Stimulated activated CD4-positive, alpha-beta T cell treated with anti-CD3 and anti-CD28 coated beads, TNF-alpha, amount 100 ng/mL, for 1 hour (primary cell): ENCODE data around the gene TMBIM6.
"Not testable (repeated sequence)": the region's sequence is repeated elsewhere in the genome, so short reads cannot be mapped to it uniquely, and the experiment has no call there.

Source experiments
- DNase-seq, 3 donors: peaks; one replicate each; pipeline ENCODE4 v3.0.0-alpha.2; 2020; ENCODE audit warnings: low read depth in 3 of 3, low spot score in 1 of 3

The TMBIM6 gene

GRCh38 chr12:49776413-49776812 lies 35.1 kb downstream of the TMBIM6 start:
- DNase-seq: peak in 1 of 3 donors; percentile 19

GRCh38 chr12:49776858-49777257 lies 35.5 kb downstream of the TMBIM6 start:
- no peak for DNase-seq

GRCh38 chr12:49777341-49777740 lies 36.0 kb downstream of the TMBIM6 start:
- DNase-seq: no peak

- DNase-seq: peak; percentile 38 to 75 (median 57)
Measured at GRCh38 chr12:49777800-49778748, 36.7 kb downstream of the TMBIM6 start.

- no peak for DNase-seq
Measured at GRCh38 chr12:49779581-49779980, 38.2 kb downstream of the TMBIM6 start.

- DNase-seq: not testable (repeated sequence)
Measured at GRCh38 chr12:49780914-49781313, 39.6 kb downstream of the TMBIM6 start.

- DNase-seq: no peak
Measured at GRCh38 chr12:49783917-49784676, 42.7 kb downstream of the TMBIM6 start.

- no peak for DNase-seq
Measured at GRCh38 chr12:49784756-49785409, 43.5 kb downstream of the TMBIM6 start.

GRCh38 chr12:49787672-49788071 lies 46.3 kb downstream of the TMBIM6 start:
- DNase-seq: no peak

GRCh38 chr12:49789992-49790391 lies 48.6 kb downstream of the TMBIM6 start:
- DNase-seq: no peak

- no peak for DNase-seq
Measured at GRCh38 chr12:49790741-49791555, 49.6 kb downstream of the TMBIM6 start.

GRCh38 chr12:49791700-49792099 lies 50.3 kb downstream of the TMBIM6 start:
- no peak for DNase-seq

GRCh38 chr12:49792181-49792970 lies 51.0 kb downstream of the TMBIM6 start:
- DNase-seq: no peak

GRCh38 chr12:49792976-49793580 lies 51.7 kb downstream of the TMBIM6 start:
- no peak for DNase-seq

- DNase-seq: no peak
Measured at GRCh38 chr12:49793620-49794019, 52.3 kb downstream of the TMBIM6 start.

- DNase-seq: no peak
Measured at GRCh38 chr12:49794021-49794420, 52.7 kb downstream of the TMBIM6 start.

GRCh38 chr12:49794811-49795653 lies 53.7 kb downstream of the TMBIM6 start:
- no peak for DNase-seq

GRCh38 chr12:49795654-49796105 lies 54.3 kb downstream of the TMBIM6 start:
- DNase-seq: no peak
